SU-DHL-6 (cell line): ENCODE measurements around the gene RNASET2.
"Not testable (repeated sequence)": the region's sequence is repeated elsewhere in the genome, so short reads cannot be mapped to it uniquely, and the experiment has no call there.

Experiments
- H2AFZ ChIP-seq: fragments of 200-600 bp; sonication (generic); 2 replicates; pipeline ENCODE4 v1.6.1; 2014; ENCODE audit warnings: low read depth, mild to moderate bottlenecking, moderate library complexity, mixed read lengths, antibody characterized with exemption, low read length; ENCODE audit not compliant: severe bottlenecking
- H3F3A ChIP-seq: fragments of 200-600 bp; shearing (Covaris generic); 2 replicates; pipeline ENCODE4 v1.6.0; 2016; ENCODE audit warnings: antibody characterized with exemption, mild to moderate bottlenecking; ENCODE audit not compliant: insufficient read depth
- H3K27ac ChIP-seq: fragments of 200-600 bp; sonication (generic); 2 replicates; pipeline ENCODE4 v1.5.1; 2016; ENCODE audit warnings: low read depth, mild to moderate bottlenecking, low read length, moderate library complexity, mixed read lengths
- H3K27me3 ChIP-seq: fragments of 200-600 bp; sonication (generic), shearing (Covaris generic); 2 replicates; pipeline ENCODE4 v1.6.0; 2014; ENCODE audit warnings: mild to moderate bottlenecking, low read length
- H3K36me3 ChIP-seq: fragments of 200-600 bp; sonication (generic); 2 replicates; pipeline ENCODE4 v1.6.1; 2014; ENCODE audit warnings: mild to moderate bottlenecking, low read length, mixed read lengths
- H3K4me2 ChIP-seq: fragments of 300-600, 200-600 bp; shearing (Covaris generic), sonication (generic); 2 replicates; pipeline ENCODE4 v1.6.0; 2014; ENCODE audit warnings: low read length, low read depth, mild to moderate bottlenecking; ENCODE audit not compliant: poor library complexity, severe bottlenecking
- H3K4me3 ChIP-seq: fragments of 200-600 bp; sonication (generic); 2 replicates; pipeline ENCODE4 v1.5.1; 2014; ENCODE audit warnings: antibody characterized with exemption, low read length, mild to moderate bottlenecking, mixed read lengths; ENCODE audit not compliant: insufficient read depth, poor library complexity, severe bottlenecking
- H3K79me2 ChIP-seq: fragments of 200-600 bp; sonication (generic); 2 replicates; pipeline ENCODE4 v1.6.1; 2014; ENCODE audit warnings: mild to moderate bottlenecking, low read length, moderate library complexity; ENCODE audit not compliant: insufficient read depth
- H3K9ac ChIP-seq: fragments of 200-600 bp; sonication (generic); 2 replicates; pipeline ENCODE4 v1.7.0; 2014; ENCODE audit warnings: mild to moderate bottlenecking, low read length
- H3K9me2 ChIP-seq: fragments of 200-600 bp; sonication (generic); replicated peaks from 2 replicates; pipeline ENCODE4 v1.6.1; 2014; ENCODE audit warnings: low read length; ENCODE audit not compliant: insufficient read depth
- H3K9me3 ChIP-seq: fragments of 200-600 bp; sonication (generic); 2 replicates; pipeline ENCODE4 v1.6.1; 2014; ENCODE audit warnings: low read length, mixed read lengths; ENCODE audit not compliant: insufficient read depth
- H4K20me1 ChIP-seq: fragments of 200-600 bp; sonication (generic); 2 replicates; pipeline ENCODE4 v1.6.1; 2014; ENCODE audit warnings: low read depth, mild to moderate bottlenecking, antibody characterized with exemption, low read length, moderate library complexity, mixed read lengths
- CTCF ChIP-seq: fragments of 200-600 bp; sonication (generic); IDR thresholded peaks from one replicate; pipeline ENCODE4 v1.5.1; 2017; ENCODE audit warnings: antibody characterized with exemption, mild to moderate bottlenecking, low read length, moderate library complexity; ENCODE audit not compliant: insufficient read depth, poor library complexity, severe bottlenecking
- EZH2phosphoT487 ChIP-seq: fragments of 200-600 bp; sonication (generic), shearing (Covaris generic); conservative IDR thresholded peaks from 2 replicates; pipeline ENCODE4 v1.6.1; 2018; ENCODE audit warnings: mild to moderate bottlenecking, antibody characterized with exemption, low read length, moderate library complexity, mixed read lengths

Gene RNASET2

GRCh38 chr6:166900130-166900708, 56.1 kb downstream of the RNASET2 start:
- Histone ChIP-seq H3K9ac (no peak overlapping the region), H4K20me1 (no peaks in the 10 kb centered on the region), H3K27me3 (no peaks in the 10 kb centered on the region), H3K79me2 (no peaks in the 10 kb centered on the region), H3K4me3 (no peak overlapping the region), H3K9me3 (no peaks in the 10 kb centered on the region), H2AFZ (no peak overlapping the region), H3K4me2 (no peak overlapping the region), H3K36me3 (no peaks in the 10 kb centered on the region), H3F3A (no peaks in the 10 kb centered on the region), H3K9me2 (no peaks in the 10 kb centered on the region), H3K27ac (no peak overlapping the region)
- TF ChIP-seq CTCF (no peak), EZH2phosphoT487 (no peak)

GRCh38 chr6:166898910-166899309, 57.4 kb downstream of the RNASET2 start:
- H3K9me3 ChIP-seq: no peaks in the 10 kb centered on the region
- H3K79me2 ChIP-seq: no peaks in the 10 kb centered on the region
- H3K9ac ChIP-seq: no peak overlapping the region
- H3K27ac ChIP-seq: no peak overlapping the region
- H3F3A ChIP-seq: no peaks in the 10 kb centered on the region
- H4K20me1 ChIP-seq: no peaks in the 10 kb centered on the region
- no peaks in the 10 kb centered on the region for H3K9me2 ChIP-seq
- TF ChIP-seq CTCF: no peak
- no peak for TF ChIP-seq EZH2phosphoT487
- H3K27me3 ChIP-seq: no peaks in the 10 kb centered on the region
- H3K4me3 ChIP-seq: no peak overlapping the region
- H3K4me2 ChIP-seq: no peak overlapping the region
- no peaks in the 10 kb centered on the region for H3K36me3 ChIP-seq
- no peak overlapping the region for H2AFZ ChIP-seq

GRCh38 chr6:166894614-166895013, 61.7 kb downstream of the RNASET2 start:
- H3K4me3 ChIP-seq, H3K9me2 ChIP-seq, H3K4me2 ChIP-seq, H3K27ac ChIP-seq, H2AFZ ChIP-seq, H3K9ac ChIP-seq, H3K9me3 ChIP-seq, H3K27me3 ChIP-seq, H4K20me1 ChIP-seq, H3K79me2 ChIP-seq, H3K36me3 ChIP-seq, H3F3A ChIP-seq: not testable (repeated sequence)

- not testable (repeated sequence) for H3K4me2 ChIP-seq, H3K36me3 ChIP-seq, H4K20me1 ChIP-seq, H3K9ac ChIP-seq, H3K4me3 ChIP-seq, H3F3A ChIP-seq, H2AFZ ChIP-seq, H3K9me3 ChIP-seq, H3K79me2 ChIP-seq, H3K27ac ChIP-seq, H3K9me2 ChIP-seq, H3K27me3 ChIP-seq
These were observed 63.9 kb downstream of the RNASET2 start for GRCh38 chr6:166892472-166892871.

- not testable (repeated sequence) for H2AFZ ChIP-seq, H4K20me1 ChIP-seq, H3K4me2 ChIP-seq, H3K27me3 ChIP-seq, H3F3A ChIP-seq, H3K36me3 ChIP-seq, H3K27ac ChIP-seq, H3K9me3 ChIP-seq, H3K4me3 ChIP-seq, H3K9ac ChIP-seq, H3K79me2 ChIP-seq, H3K9me2 ChIP-seq
These were observed 69.6 kb downstream of the RNASET2 start for GRCh38 chr6:166886773-166887172.

- not testable (repeated sequence) for H3F3A ChIP-seq, H4K20me1 ChIP-seq, H2AFZ ChIP-seq, H3K79me2 ChIP-seq, H3K9me3 ChIP-seq, H3K36me3 ChIP-seq, H3K27me3 ChIP-seq, H3K4me2 ChIP-seq, H3K27ac ChIP-seq, H3K9ac ChIP-seq, H3K4me3 ChIP-seq, H3K9me2 ChIP-seq
These were observed 71.4 kb downstream of the RNASET2 start for GRCh38 chr6:166884958-166885357.
